ENCODE data around the gene ZNF248.
"Not testable (repeated sequence)": the region's sequence is repeated elsewhere in the genome, so short reads cannot be mapped to it uniquely, and the experiment has no call there.

Gene ZNF248

DNA sequence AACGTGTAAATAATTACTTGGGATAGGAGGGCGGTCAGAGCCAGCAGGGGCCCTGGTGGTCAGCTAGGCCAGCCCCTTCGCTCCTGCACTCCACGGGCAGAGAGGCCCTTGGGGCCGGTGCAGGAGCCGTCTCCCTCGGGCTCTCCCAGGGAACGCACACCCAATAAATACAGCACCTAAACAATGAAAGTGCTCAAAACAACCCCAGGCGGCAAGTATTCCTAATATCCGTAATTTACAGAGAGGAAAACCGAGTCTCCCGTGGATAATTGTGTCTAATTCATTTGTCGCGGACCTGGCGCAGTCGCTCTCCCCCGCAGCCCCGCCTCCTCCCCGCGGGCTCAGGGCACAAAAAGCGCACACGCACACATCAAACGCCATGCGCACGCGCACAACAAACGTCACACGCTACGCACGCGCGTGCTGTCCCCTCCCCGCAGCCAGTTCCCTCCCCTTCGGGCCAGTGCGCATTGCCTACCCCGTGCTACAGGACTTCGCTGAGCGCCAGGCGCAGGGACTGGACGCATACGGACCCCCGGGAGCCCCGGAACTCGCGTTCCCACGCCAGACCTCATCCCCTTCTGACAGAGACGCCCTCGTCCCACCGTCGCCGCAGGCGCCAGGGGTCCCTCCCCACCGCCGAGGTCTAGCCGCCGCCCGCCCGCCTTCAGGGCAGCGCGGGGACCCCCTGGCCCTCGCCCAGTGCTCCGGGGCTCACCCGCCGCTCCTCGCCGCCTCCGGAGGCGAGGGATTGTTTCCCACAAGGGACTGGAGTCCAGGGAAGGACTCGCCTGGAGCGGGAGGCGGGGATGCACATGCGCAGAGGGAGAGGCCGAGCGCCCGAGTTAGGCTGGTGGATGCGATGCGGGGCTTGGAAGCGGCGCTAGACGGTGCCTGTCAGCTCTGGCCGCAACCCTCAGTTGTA is at the start of gene ZNF248:
ZNF248 (minus strand) TSS at position 324 of the 925 bp plus-strand sequence. CDS start 1,300 bp downstream, outside the sequence.
- DNase-seq: peak; percentile 98 to 99 (median 98)

DNA sequence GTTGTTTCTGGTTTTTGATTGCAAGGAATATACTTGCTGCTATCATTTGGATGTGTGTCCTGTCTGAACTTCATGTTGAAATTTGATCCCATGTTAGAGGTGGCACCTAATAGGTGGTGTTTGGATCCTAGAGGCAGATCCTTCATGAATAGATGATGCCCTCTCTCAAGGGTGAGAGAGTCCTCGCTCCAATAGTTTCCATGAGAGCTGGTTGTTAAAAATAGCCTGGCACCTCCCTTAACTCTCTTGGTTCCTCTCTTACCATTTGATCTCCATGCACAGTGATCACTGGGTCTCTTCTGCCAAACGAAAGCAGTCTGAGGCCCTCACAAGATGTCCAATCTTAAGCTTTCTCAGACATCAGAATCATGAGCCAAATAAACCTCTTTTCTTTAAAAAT is 49.0 kb upstream of the ZNF248 start:
- no peak for DNase-seq

GRCh38 chr10:37896436-37896835 is 39.0 kb upstream of the ZNF248 start:
- no peak for DNase-seq

DNA sequence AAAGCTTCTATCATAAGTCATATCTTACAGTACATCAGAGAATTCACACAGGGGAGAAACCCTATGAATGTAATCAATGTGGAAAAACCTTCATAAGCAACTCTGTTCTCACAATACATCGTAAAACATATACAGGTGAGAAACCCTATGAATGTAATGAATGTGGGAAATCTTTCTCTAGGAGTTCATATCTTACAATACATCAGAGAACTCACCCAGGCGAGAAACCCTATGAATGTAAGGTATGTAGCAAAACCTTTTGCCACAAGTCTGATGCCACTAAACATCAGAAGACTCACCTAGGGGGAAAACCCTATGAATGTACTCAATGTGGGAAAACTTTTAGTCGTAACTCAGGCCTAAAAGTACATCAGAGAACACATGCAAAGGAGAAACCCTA is 38.3 kb upstream of the ZNF248 start:
- no peak for DNase-seq

DNA sequence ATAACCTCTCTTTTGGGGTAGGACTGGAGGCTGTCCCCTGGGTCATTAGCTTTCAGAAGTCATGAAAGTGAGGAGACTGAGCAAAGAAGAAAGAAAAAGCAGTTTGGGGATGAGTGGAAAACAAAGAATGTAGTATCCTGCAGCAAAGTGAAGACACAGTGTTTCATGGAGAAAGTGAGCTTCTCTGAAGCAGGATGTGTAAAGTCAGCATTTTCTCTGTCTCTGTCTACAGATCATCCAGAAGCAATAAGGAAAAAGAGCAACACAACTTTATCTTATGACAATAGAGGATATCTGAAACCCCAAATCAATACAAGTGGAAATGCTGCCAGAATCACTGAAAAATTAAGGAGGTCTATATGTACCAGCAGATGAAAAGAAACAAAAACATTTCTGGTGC is 28.4 kb upstream of the ZNF248 start:
- no peak for DNase-seq

DNA sequence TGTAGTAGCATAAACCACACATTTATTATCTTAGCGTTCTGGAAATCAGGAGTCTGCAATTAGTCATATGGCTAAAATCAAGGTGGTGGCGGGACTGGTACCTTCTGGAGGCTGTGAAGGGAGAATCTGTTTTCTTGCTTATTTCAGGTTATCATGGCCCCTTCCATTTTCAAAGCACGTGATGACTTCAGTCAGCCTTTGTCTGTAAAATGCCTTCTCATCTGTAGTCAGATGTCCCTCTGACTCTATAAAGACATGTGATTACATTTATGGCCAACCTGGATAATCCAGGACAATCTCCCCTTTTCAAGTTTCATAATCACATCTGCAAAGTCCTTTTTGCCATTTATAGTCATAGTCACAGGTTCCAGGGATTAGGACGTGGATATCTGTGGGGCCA is 15.5 kb upstream of the ZNF248 start:
- DNase-seq: no peak

GRCh38 chr10:37872283-37872682 is 14.9 kb upstream of the ZNF248 start:
- no peak for DNase-seq

DNA sequence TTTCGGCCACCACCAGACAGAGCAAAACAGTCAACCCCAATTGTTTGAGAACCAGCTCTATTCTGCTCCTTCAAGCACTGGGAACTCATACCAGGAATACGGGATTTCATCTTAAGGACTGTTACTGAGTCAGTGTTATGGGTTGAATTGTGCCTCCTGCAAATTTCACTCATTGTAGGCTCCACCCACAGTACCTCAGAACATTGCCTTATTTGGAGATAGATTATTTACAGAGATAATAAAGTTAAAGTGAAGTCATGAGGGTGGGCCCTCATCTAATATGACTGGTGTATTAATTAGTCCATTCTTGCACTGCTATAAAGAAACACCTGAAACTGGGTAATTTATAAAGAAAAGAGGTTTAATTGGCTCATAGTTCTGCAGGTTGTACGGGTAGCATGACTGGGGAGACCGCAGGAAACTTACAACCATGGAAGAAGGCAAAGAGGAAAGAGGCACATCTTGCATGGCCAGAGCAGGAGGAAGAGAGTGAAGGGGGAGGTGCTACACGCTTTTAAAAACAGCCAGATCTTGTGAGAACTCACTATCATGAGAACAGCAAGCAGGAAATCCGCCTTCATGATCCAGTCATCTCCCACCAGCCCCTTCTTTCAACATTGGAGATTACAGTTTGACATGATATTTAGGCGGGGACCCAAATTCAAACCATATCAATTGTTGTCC is 14.3 kb upstream of the ZNF248 start:
- no peak for DNase-seq

GRCh38 chr10:37871143-37871542 is 13.7 kb upstream of the ZNF248 start:
- no peak for DNase-seq

DNA sequence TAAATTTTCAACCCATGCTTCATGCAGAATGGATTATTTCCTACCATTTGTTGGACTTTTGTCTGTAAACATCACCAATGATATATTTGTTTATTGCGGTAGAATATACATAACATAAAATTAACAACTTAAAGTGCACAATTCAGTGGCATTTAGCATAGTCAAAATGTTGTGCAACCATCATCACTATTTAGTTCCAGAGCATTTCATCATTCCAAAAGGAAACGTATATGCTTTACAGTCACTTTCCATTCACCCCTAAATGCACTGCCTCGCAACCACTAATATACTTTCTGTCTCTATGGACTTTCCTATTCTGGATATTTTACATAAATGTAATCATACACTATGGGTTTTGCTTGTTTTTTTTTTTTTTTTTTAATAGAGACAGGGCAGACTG is 11.4 kb upstream of the ZNF248 start:
- no peak for DNase-seq

- peak in 1 of 3 donors; percentile 12 for DNase-seq
Observed at GRCh38 chr10:37865957-37866803, 8.8 kb upstream of the ZNF248 start.

DNA sequence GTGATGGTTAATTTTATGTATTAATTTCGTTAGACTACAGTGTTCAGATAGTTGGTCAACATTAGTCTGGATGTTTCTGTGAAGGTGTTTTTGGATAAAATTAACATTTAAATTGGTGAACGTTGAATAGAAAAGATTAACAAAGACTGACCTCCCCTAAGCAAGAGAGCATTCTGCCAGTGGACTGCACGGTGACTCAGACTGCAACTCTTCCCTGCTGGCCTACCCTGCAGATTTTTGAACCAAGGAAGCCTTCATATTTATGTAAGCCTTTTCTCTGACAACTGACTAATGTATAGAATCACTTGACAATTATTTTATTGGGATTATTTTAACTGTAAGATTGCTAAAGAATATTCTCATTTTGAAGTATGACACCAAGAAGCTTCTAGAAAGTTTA is 7.9 kb upstream of the ZNF248 start:
- no peak for DNase-seq

GRCh38 chr10:37860494-37861190 is 3.2 kb upstream of the ZNF248 start:
- DNase-seq: peak; percentile 16 to 44 (median 30)

- DNase-seq: not testable (repeated sequence)
Observed at GRCh38 chr10:37859270-37859669, 1.9 kb upstream of the ZNF248 start.

- peak; percentile 21 to 33 (median 32) for DNase-seq
Observed at GRCh38 chr10:37856881-37857286, 526 bp downstream of the ZNF248 start.

- DNase-seq: no peak
Observed at GRCh38 chr10:37855636-37856035, 1.8 kb downstream of the ZNF248 start.

DNA sequence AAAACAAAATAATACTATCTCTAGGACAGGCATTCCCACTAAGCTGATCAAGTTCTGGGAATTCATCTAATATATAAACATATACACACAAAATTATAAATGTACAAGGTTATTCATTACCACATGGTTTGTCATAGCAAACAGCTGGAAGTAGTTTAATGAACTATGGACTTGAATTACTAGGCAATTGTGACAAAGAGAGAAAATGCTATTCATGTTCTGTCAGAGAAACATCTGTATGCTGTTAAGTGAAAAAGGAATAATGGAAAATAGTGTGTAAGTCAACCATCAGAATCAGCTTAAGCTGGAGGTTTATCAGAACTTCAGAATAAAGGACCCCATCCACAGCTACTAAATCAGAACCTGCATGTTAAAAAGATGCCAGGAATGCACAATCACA is 2.8 kb downstream of the ZNF248 start:
- DNase-seq: no peak

GRCh38 chr10:37844644-37845043 is 12.8 kb downstream of the ZNF248 start:
- no peak for DNase-seq

DNA sequence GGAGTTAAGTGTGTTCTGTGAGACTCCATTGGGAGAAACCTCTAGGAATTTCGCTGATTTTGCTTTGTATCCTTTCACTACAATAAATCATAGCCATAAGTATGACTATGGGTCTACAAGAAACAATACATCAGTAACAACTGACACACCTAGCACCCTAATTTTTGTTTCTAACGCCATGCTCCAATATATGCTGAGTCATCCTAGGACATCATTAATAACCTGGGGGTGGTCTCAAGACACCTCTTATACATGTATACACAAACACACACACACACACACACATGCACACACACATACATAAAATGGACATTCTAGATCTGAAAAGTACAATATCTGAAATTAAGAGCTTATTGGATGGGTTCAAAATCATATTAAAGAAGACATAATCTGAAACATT is 18.2 kb downstream of the ZNF248 start:
- DNase-seq: no peak

DNA sequence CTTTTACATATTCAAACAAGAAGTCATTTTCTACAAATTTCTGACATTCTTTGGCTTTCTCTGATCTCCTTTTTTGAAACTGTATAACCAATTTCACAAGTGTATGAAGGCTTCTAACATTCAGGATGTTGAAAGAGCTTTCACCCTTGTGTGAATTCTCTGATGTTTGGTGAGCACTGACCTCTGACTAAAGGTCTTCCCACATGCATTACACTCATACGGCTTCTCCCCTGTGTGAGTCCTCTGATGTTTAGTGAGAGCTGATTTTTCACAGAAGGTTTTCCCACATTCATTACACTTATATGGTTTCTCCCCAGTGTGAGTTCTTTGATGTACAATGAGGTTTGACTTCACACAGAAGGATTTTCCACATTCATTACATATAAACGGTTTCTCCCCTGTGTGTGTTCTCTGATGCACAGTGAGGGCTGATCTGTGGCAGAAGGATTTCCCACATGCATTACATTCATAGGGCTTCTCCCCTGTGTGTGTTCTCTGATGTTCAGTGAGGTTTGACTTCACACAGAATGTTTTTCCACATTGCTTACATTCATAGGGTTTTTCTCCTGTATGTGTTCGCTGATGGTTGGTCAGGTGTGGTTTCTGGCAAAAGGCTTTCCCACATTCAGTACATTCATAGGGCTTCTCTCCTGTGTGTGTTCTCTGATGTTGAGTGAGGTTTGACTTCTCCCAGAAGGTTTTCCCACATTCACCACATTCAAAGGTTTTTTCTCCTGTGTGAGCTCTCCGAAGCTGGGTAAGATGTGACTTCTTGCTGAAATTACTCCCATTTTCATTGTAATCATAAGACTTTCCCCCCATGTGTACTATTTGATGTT is 25.7 kb downstream of the ZNF248 start:
- no peak for DNase-seq

GRCh38 chr10:37826806-37827205 is 30.6 kb downstream of the ZNF248 start:
- DNase-seq: no peak

DNA sequence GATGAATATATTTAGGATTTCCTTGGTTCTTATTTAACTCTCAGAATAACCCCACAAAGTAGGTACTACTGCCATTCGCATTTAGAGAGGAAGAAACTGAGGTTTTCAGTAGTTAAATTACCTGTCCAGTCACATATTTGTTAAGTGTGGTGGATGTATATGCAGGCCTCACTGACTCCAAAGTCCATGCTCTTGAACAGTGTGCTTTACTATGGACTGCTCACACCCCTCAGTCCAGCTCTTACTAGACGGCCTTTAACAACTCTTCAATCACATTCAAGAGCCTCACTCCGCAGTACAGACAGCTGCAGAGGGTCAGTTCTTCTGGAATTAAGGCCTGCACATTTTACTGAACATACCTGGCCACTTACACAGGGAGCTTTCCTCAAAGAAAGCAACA is 36.2 kb downstream of the ZNF248 start:
- DNase-seq: no peak

Data from suppressor macrophage treated with lipopolysaccharide for 1 hour (primary cell).